OCI-LY3 (cell line): Measurements from ENCODE around the gene RACGAP1.

Source experiments
- CTCF ChIP-seq: fragments of 200-600, 300-600 bp; sonication (generic); IDR thresholded peaks from 2 replicates; pipeline ENCODE4 v1.5.1; 2014; ENCODE audit warnings: antibody characterized with exemption, low read length, low read depth
- EZH2phosphoT487 ChIP-seq: fragments of 200-600 bp; shearing (Covaris generic); IDR thresholded peaks from 2 replicates; pipeline ENCODE4 v1.6.1; 2018; ENCODE audit warnings: antibody characterized with exemption, mixed run types, low read depth

- TF ChIP-seq CTCF (peak; percentile 75), EZH2phosphoT487 (no peak)
These were observed 58.1 kb downstream of the RACGAP1 start for GRCh38 chr12:49967042-49967776.
